PC-3 (cell line): ENCODE results near the gene JMJD6. TPM values are rescaled to one million over a fixed set of nuclear protein-coding genes. Genes with fewer than 3 reads are reported as not detected.

Experiments
- ATAC-seq: fragments of 200-7000 bp; cut with Tn5 transposase; 2 replicates; pipeline ENCODE4 v1.9.1; 2020; ENCODE audit warnings: mild to moderate bottlenecking, moderate library complexity
- BruUV-seq: library from RNA; stranded (reverse); fragments of 400-500 nt; replicated peaks from 2 replicates; lab custom pipeline; 2021; lab: Mats Ljungman, UMichigan
- CTCF ChIA-PET: fragments of 300-600 bp; sonication (Branson Sonifier 250); formaldehyde crosslinking; loops from one replicate; lab custom pipeline; 2022; ENCODE audit warnings: antibody characterized with exemption; lab: Charles Lee
- POLR2A ChIA-PET: fragments of 300-600 bp; sonication (Branson Sonifier 250); formaldehyde crosslinking; loops from one replicate; lab custom pipeline; 2022; ENCODE audit warnings: antibody characterized with exemption; ENCODE audit not compliant: unreplicated experiment; lab: Charles Lee
- DNase-seq: peaks from one replicate; pipeline ENCODE4 v3.0.0-alpha.2; 2015
- H2AFZ ChIP-seq: fragments of 300-600 bp; sonication (generic); 2 replicates; pipeline ENCODE4 v1.6.0; 2016; ENCODE audit warnings: antibody characterized with exemption, low read length
- H3F3A ChIP-seq: fragments of 300-600 bp; sonication (generic); one replicate; pipeline ENCODE4 v1.6.0; 2017; ENCODE audit warnings: antibody characterized with exemption, low read length, control low read depth, mild to moderate bottlenecking; ENCODE audit not compliant: unreplicated experiment
- H3K27ac ChIP-seq: fragments of 300-600 bp; sonication (generic); 2 replicates; pipeline ENCODE4 v1.5.1; 2016; ENCODE audit warnings: mild to moderate bottlenecking, low read length
- H3K27me3 ChIP-seq: fragments of 300-600 bp; sonication (generic); 2 replicates; pipeline ENCODE4 v1.6.1; 2016; ENCODE audit warnings: low read length, mixed read lengths
- H3K36me3 ChIP-seq: fragments of 300-600 bp; sonication (generic); 2 replicates; pipeline ENCODE4 v1.6.1; 2016; ENCODE audit warnings: low read depth, mixed run types, low read length, mixed read lengths
- H3K4me1 ChIP-seq: fragments of 300-600 bp; sonication (generic); 2 replicates; pipeline ENCODE4 v1.5.1; 2016; ENCODE audit warnings: low read length; ENCODE audit not compliant: insufficient read depth
- H3K4me2 ChIP-seq: fragments of 300-600 bp; sonication (generic); 2 replicates; pipeline ENCODE4 v1.6.0; 2016; ENCODE audit warnings: low read length
- H3K4me3 ChIP-seq: fragments of 300-600 bp; sonication (generic); 2 replicates; pipeline ENCODE4 v1.5.1; 2016; ENCODE audit warnings: mild to moderate bottlenecking, low read length, mixed read lengths
- H3K79me2 ChIP-seq: fragments of 300-600 bp; sonication (generic); 2 replicates; pipeline ENCODE4 v1.6.1; 2017; ENCODE audit warnings: low read length, mixed read lengths
- H3K9ac ChIP-seq: fragments of 300-600 bp; sonication (generic); 2 replicates; pipeline ENCODE4 v1.6.0; 2016; ENCODE audit warnings: mild to moderate bottlenecking, low read length
- H3K9me2 ChIP-seq: fragments of 300-600 bp; sonication (generic); replicated peaks from 2 replicates; pipeline ENCODE4 v1.6.1; 2016; ENCODE audit warnings: mixed run types, low read length, mixed read lengths
- H3K9me3 ChIP-seq: fragments of 300-600 bp; sonication (generic); 2 replicates; pipeline ENCODE4 v1.6.1; 2016; ENCODE audit warnings: low read length, mixed read lengths
- H4K20me1 ChIP-seq: fragments of 300-600 bp; sonication (generic); 2 replicates; pipeline ENCODE4 v1.6.1; 2016; ENCODE audit warnings: low read length, mixed read lengths
- CTCF ChIP-seq: fragments of 300-600 bp; sonication (generic); conservative IDR thresholded peaks from 2 replicates; pipeline ENCODE4 v1.5.1; 2017; ENCODE audit warnings: antibody characterized with exemption, low read depth, mild to moderate bottlenecking, low read length
- EZH2 ChIP-seq: fragments of 300-600 bp; sonication (generic); IDR thresholded peaks from one replicate; pipeline ENCODE4 v1.6.1; 2017; ENCODE audit warnings: antibody characterized with exemption, mild to moderate bottlenecking, low read length; ENCODE audit not compliant: unreplicated experiment
- EZH2phosphoT487 ChIP-seq: fragments of 300-600 bp; sonication (generic); IDR thresholded peaks from 2 replicates; pipeline ENCODE4 v1.6.1; 2018; ENCODE audit warnings: mild to moderate bottlenecking, antibody characterized with exemption, low read length, borderline replicate concordance
- intact Hi-C: fragments of 100-400 bp; cut with micrococcal nuclease; formaldehyde crosslinking; loops from 2 replicates; pipeline ENCODE4 v1.9.0; 2023
- total RNA-seq: library from RNA; depleted of rRNA; stranded (reverse); fragments of >200 nt; gene quantifications from 2 replicates; pipeline ENCODE4 v1.2.3, GENCODE V29; 2014

The JMJD6 gene
- total RNA-seq, 1 experiment from 2014 or later, result 39.0 TPM

GRCh38 chr17:76678330-76678729 is 48.1 kb downstream of the JMJD6 start:
- H3K27me3 ChIP-seq, result no peaks in the 10 kb centered on the region
- no peaks in the 10 kb centered on the region for H3K36me3 ChIP-seq
- ATAC-seq (no peak), DNase-seq (no peak)
- no peak overlapping the region for H3K4me2 ChIP-seq
- no peaks in the 10 kb centered on the region for H4K20me1 ChIP-seq
- BruUV-seq, result no TSS peak
- H3K4me3 ChIP-seq, result no peak overlapping the region
- no peak overlapping the region for H3K27ac ChIP-seq
- H3K9me2 ChIP-seq, result no peaks in the 10 kb centered on the region
- CTCF ChIA-PET, result no interaction called here
- no peak overlapping the region for H3K9ac ChIP-seq
- no peak overlapping the region for H2AFZ ChIP-seq
- intact Hi-C loops, result no loop called here
- H3K9me3 ChIP-seq, result no peaks in the 10 kb centered on the region
- no peaks in the 10 kb centered on the region for H3K4me1 ChIP-seq
- POLR2A ChIA-PET, result no interaction called here
- H3K79me2 ChIP-seq, result no peaks in the 10 kb centered on the region
- H3F3A ChIP-seq, result no peaks in the 10 kb centered on the region
- no peak for TF ChIP-seq EZH2phosphoT487
- no peak for TF ChIP-seq CTCF
- no peak for TF ChIP-seq EZH2

DNA sequence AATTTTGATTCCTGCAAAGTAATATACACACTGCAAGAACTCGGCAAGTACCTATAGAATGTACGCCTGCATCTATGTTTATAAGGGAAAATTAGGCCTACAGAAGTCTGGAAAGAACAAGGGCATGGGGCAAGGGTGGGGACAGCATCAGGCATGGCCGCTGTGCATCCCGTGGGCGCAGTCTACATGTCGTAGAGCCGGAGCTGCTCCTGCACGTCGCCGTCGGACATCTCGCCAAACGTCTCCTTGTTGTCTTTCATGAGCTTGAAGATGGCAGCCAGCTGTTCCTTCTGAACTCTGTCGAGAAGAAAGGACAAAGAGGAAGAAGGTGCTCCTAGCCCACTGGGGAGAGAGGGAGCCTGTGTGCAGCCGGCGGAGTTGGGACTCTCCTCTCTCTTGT is 49.0 kb downstream of the JMJD6 start:
- H3K27me3 ChIP-seq, result no peaks in the 10 kb centered on the region
- no TSS peak for BruUV-seq
- no peak overlapping the region for H3K9ac ChIP-seq
- no peak overlapping the region for H2AFZ ChIP-seq
- no peak overlapping the region for H3K4me2 ChIP-seq
- no peak overlapping the region for H3K4me3 ChIP-seq
- peaks cover 6% of the 10 kb centered on the region for H3K4me1 ChIP-seq
- ATAC-seq, result no peak
- H3K79me2 ChIP-seq, result no peaks in the 10 kb centered on the region
- no peaks in the 10 kb centered on the region for H3K36me3 ChIP-seq
- no peaks in the 10 kb centered on the region for H4K20me1 ChIP-seq
- no peaks in the 10 kb centered on the region for H3K9me2 ChIP-seq
- no peaks in the 10 kb centered on the region for H3F3A ChIP-seq
- CTCF ChIA-PET, result no interaction called here
- H3K27ac ChIP-seq, result no peak overlapping the region
- POLR2A ChIA-PET, result no interaction called here
- intact Hi-C loops, result no loop called here
- no peaks in the 10 kb centered on the region for H3K9me3 ChIP-seq
- TF ChIP-seq CTCF (no peak), EZH2phosphoT487 (no peak), EZH2 (no peak)
- DNase-seq, result no peak

DNA sequence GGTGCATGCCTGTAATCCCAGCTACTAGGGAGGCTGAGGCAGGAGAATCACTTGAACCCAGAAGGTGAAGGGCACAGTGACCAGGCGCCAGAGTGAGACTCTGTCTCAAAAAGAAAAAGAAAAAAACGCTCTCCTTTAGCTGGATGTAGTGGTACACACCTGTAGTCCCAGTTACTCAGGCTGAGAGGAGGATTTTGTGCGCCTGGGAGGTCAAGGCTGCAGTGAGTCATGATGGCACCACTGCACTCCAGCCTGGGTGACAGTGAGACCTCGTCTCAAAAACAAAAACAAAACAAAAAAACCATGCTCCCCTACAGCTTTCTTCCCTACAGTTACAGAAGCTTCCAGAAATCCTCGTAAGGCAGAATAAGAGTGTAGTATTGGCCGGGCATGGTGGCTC is 49.8 kb downstream of the JMJD6 start:
- no peak overlapping the region for H3K4me3 ChIP-seq

More for the DNA sequence above, 49.8 kb downstream of the JMJD6 start:
- H3K4me1 ChIP-seq, result peaks cover 8% of the 10 kb centered on the region
- intact Hi-C loops, result no loop called here
- no peak overlapping the region for H3K27ac ChIP-seq
- no peak overlapping the region for H3K4me2 ChIP-seq
- no peaks in the 10 kb centered on the region for H3K27me3 ChIP-seq
- no peaks in the 10 kb centered on the region for H3F3A ChIP-seq
- TF ChIP-seq EZH2phosphoT487, result no peak
- no peak for TF ChIP-seq EZH2
- no peak for TF ChIP-seq CTCF
- H4K20me1 ChIP-seq, result no peaks in the 10 kb centered on the region
- no peak for DNase-seq
- no peaks in the 10 kb centered on the region for H3K36me3 ChIP-seq
- CTCF ChIA-PET, result no interaction called here
- BruUV-seq, result no TSS peak
- no peaks in the 10 kb centered on the region for H3K9me3 ChIP-seq
- no peak overlapping the region for H2AFZ ChIP-seq
- no peak overlapping the region for H3K9ac ChIP-seq
- no peak for ATAC-seq
- H3K79me2 ChIP-seq, result no peaks in the 10 kb centered on the region
- H3K9me2 ChIP-seq, result no peaks in the 10 kb centered on the region
- POLR2A ChIA-PET, result no interaction called here
